Endothelial cell of umbilical vein (primary cell): ENCODE data around the gene PPP1R12A. TPM values are rescaled to one million over a fixed set of nuclear protein-coding genes. Genes with fewer than 3 reads are reported as not detected.

Source experiments
- BruUV-seq: library from RNA; stranded (reverse); fragments of 400-500 nt; replicated peaks from 2 replicates; lab custom pipeline; 2021; lab: Mats Ljungman, UMichigan
- CTCF ChIA-PET: fragments of 300-600, 350-600 bp; sonication (Branson Sonifier 250); formaldehyde crosslinking; loops from one replicate; lab custom pipeline; 2021; ENCODE audit warnings: antibody characterized with exemption, inconsistent platforms; lab: Charles Lee
- POLR2A ChIA-PET: fragments of 300-600, 350-600 bp; sonication (Branson Sonifier 250); formaldehyde crosslinking; loops from one replicate; lab custom pipeline; 2021; ENCODE audit warnings: antibody characterized with exemption, inconsistent platforms; lab: Charles Lee
- DNase-seq: peaks from one replicate; pipeline ENCODE4 v3.0.0-alpha.2; 2011; ENCODE audit warnings: low read depth, low spot score
- FAIRE-seq: peaks from 2 replicates; lab custom pipeline; 2011; peaks lifted over from hg19 to GRCh38; lab: Jason Lieb, UNC
- H2AFZ ChIP-seq: 2 replicates; pipeline ENCODE4 v1.6.0; 2012; ENCODE audit warnings: low read depth, low read length, control low read depth, inconsistent platforms
- H3K27ac ChIP-seq: 2 replicates; pipeline ENCODE4 v1.5.1; 2011; ENCODE audit warnings: low read depth, mild to moderate bottlenecking, control low read depth, low read length, moderate library complexity; ENCODE audit not compliant: insufficient read depth
- H3K27me3 ChIP-seq, 2 experiments: 2 replicates each; pipeline versions ENCODE4 v1.6.0 to v1.6.1; 2011; ENCODE audit warnings: low read length in 2 of 2, mixed read lengths in 1 of 2; ENCODE audit not compliant: control insufficient read depth in 2 of 2, insufficient read depth in 2 of 2
- H3K36me3 ChIP-seq, 2 experiments: 2 replicates in 1 of 2; 3 replicates in 1 of 2; pipeline ENCODE4 v1.5.1; 2011; ENCODE audit warnings: low read length in 2 of 2, mild to moderate bottlenecking in 1 of 2, moderate library complexity in 1 of 2; ENCODE audit not compliant: control insufficient read depth in 2 of 2, insufficient read depth in 2 of 2; ENCODE audit errors: extremely low read depth in 1 of 2
- H3K4me1 ChIP-seq: 3 replicates; pipeline ENCODE4 v1.5.1; 2011; ENCODE audit warnings: mild to moderate bottlenecking, low read length; ENCODE audit not compliant: control insufficient read depth, insufficient read depth; ENCODE audit errors: extremely low read depth
- H3K4me2 ChIP-seq: 2 replicates; pipeline ENCODE4 v1.6.1; 2011; ENCODE audit warnings: low read length, control low read depth, mixed read lengths; ENCODE audit not compliant: insufficient read depth
- H3K4me3 ChIP-seq, 3 experiments: fragments of 200-600 bp in 1 of 3; sonication (generic), shearing (Covaris generic) in 1 of 3; replicated peaks in 1 of 3; 2 replicates each; pipeline ENCODE4 v1.5.1; 2011 to 2016; ENCODE audit warnings: control low read depth in 3 of 3, low read length in 3 of 3, mild to moderate bottlenecking in 2 of 3, inconsistent platforms in 1 of 3, low read depth in 1 of 3, moderate library complexity in 1 of 3; ENCODE audit not compliant: insufficient read depth in 1 of 3
- H3K79me2 ChIP-seq: 2 replicates; pipeline ENCODE4 v1.6.0; 2012; ENCODE audit warnings: low read length, inconsistent platforms; ENCODE audit not compliant: control insufficient read depth, insufficient read depth
- H3K9ac ChIP-seq: replicated peaks from 2 replicates; pipeline ENCODE3; 2011; ENCODE audit warnings: low read length, control low read depth; ENCODE audit not compliant: insufficient read depth; ENCODE audit errors: extremely low read depth
- H3K9me1 ChIP-seq: replicated peaks from 3 replicates; pipeline ENCODE4 v1.6.0; 2011; ENCODE audit warnings: mild to moderate bottlenecking, low read length; ENCODE audit not compliant: control insufficient read depth, insufficient read depth; ENCODE audit errors: extremely low read depth
- H3K9me3 ChIP-seq: replicated peaks from 2 replicates; pipeline ENCODE4 v1.5.1; 2012; ENCODE audit warnings: low read length, inconsistent platforms; ENCODE audit not compliant: control insufficient read depth, insufficient read depth
- H4K20me1 ChIP-seq: replicated peaks from 2 replicates; pipeline ENCODE3; 2011; ENCODE audit warnings: mild to moderate bottlenecking, low read length; ENCODE audit not compliant: control insufficient read depth, insufficient read depth; ENCODE audit errors: extremely low read depth
- FOS ChIP-seq: IDR thresholded peaks from 2 replicates; pipeline ENCODE4 v1.6.1; 2011; ENCODE audit warnings: mild to moderate bottlenecking, low read length, moderate library complexity, borderline replicate concordance; ENCODE audit not compliant: insufficient read depth
- GATA2 ChIP-seq: IDR thresholded peaks from 2 replicates; pipeline ENCODE4 v1.7.0; 2011; ENCODE audit warnings: low read depth, mild to moderate bottlenecking, moderate library complexity, mixed read lengths, low read length; ENCODE audit not compliant: insufficient read length, insufficient read depth
- JUN ChIP-seq: IDR thresholded peaks from 2 replicates; pipeline ENCODE4 v1.6.1; 2011; ENCODE audit warnings: borderline replicate concordance, low read depth; ENCODE audit not compliant: insufficient read length, insufficient read depth
- POLR2A ChIP-seq: IDR thresholded peaks from 2 replicates; pipeline ENCODE4 v1.6.1; 2012; ENCODE audit warnings: low read depth, mild to moderate bottlenecking, control low read depth, low read length
- dilution Hi-C: fragments of 300-500 bp; cut with MboI; formaldehyde crosslinking; loops from one replicate; pipeline ENCODE4 v1.15.0; 2019; ENCODE audit warnings: low sequenced_read_pairs; ENCODE audit not compliant: extremely low pct_ligation_motif_present
- intact Hi-C: fragments of 100-400 bp; cut with micrococcal nuclease; formaldehyde crosslinking; loops from one replicate; pipeline ENCODE4 v1.10.0; 2022
- polyA plus RNA-seq, 4 experiments: library from polyadenylated mRNA; depleted of rRNA in 3 of 4; stranded (reverse) in 3 of 4; unstranded in 1 of 4; fragments of >200 nt; gene quantifications; 2 replicates each; pipeline versions ENCODE4 v1.2.1 to v1.2.3, GENCODE V29; 2011 to 2012; ENCODE audit warnings: missing spikeins in 1 of 4
- total RNA-seq: library from RNA; stranded (reverse); gene quantifications from 2 replicates; pipeline ENCODE4 v1.2.3, GENCODE V29; 2021

The PPP1R12A gene
- total and polyA plus RNA-seq, 2 donors (not counting 3 experiments of a cell fraction or from before 2014, with no cell fraction given) = 12.9 to 83.9 TPM

DNA sequence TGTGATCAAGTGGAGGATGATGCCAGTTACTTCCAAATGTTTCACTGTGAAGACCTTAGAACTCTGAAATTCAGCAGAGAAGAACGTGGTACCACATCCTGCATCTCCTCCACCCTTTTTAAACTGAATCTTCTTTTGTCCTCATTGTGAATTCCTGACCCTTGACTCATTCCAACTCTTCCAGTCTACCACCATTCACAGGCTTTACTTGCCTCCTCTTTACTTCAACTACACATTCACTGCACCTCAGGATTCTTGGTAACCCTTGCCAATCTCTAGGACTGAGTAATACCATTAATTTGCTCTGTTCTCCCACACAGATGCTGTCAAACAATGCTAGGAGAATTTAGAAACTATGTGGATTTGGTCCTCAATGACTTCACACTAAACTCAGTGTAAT is 37.3 kb downstream of the PPP1R12A start:
- dilution Hi-C loops = no loop called here
- H3K4me1 ChIP-seq = no peaks in the 10 kb centered on the region
- DNase-seq = no peak

DNA sequence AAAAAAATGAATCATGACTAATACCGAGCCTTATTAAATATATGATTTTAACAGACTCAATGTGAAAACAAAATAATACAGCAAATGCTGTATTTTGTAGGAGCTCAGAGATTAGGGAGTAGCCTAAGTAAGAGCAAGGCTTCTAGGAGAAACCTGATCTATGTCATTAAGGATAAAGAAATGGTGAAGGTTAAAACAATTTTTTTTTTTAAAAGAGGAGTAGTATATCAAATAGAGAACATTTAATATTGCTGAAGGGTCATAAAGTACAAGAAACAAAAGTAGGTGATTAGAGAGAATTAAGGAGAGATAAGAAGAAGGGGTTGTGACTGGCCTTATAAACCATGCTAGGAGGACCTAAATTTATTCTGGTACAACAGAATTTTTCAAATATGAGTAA is 39.1 kb downstream of the PPP1R12A start:
- no peak overlapping the region for H3K27ac ChIP-seq
- dilution Hi-C loops = no loop called here
- intact Hi-C loops = no loop called here
- no peaks in the 10 kb centered on the region for H3K4me1 ChIP-seq
- BruUV-seq = no TSS peak
- H3K27me3 ChIP-seq = no peaks in the 10 kb centered on the region
- ChIA-PET CTCF (interaction anchor here (1.1 to 2.1 kb wide), 3 partner anchors 8 to 10 kb away, joined by 3 to 13 read pairs (median 6); no protein-coding TSS in a partner anchor), POLR2A (no interaction called here)
- peaks cover 84% of the 10 kb centered on the region for H3K79me2 ChIP-seq
- TF ChIP-seq GATA2 = no peak
- H3K4me2 ChIP-seq = no peak overlapping the region
- H3K9me1 ChIP-seq = no peaks in the 10 kb centered on the region
- no peak overlapping the region for H2AFZ ChIP-seq
- no peak for DNase-seq
- no peak overlapping the region for H3K4me3 ChIP-seq
- H3K9me3 ChIP-seq = no peaks in the 10 kb centered on the region
- H4K20me1 ChIP-seq = no peaks in the 10 kb centered on the region
- H3K9ac ChIP-seq = no peak overlapping the region
- no peaks in the 10 kb centered on the region for H3K36me3 ChIP-seq
- no peak for FAIRE-seq

More for the DNA sequence above, 37.3 kb downstream of the PPP1R12A start:
- Histone ChIP-seq H3K9me1 (no peaks in the 10 kb centered on the region), H3K9me3 (no peaks in the 10 kb centered on the region), H3K79me2 (peaks cover 88% of the 10 kb centered on the region), H3K27me3 (no peaks in the 10 kb centered on the region), H3K4me2 (no peak overlapping the region), H3K9ac (no peak overlapping the region), H3K27ac (no peak overlapping the region), H4K20me1 (no peaks in the 10 kb centered on the region), H2AFZ (no peak overlapping the region), H3K36me3 (no peaks in the 10 kb centered on the region), H3K4me3 (no peak overlapping the region)
- peak; percentile 15 for FAIRE-seq
- intact Hi-C loops = no loop called here
- ChIA-PET POLR2A (no interaction called here), CTCF (interaction anchor here (1.0 kb wide), 1 partner anchor 11 kb away, joined by 3 read pairs; no protein-coding TSS in a partner anchor)
- TF ChIP-seq JUN (no peak), FOS (peak; percentile 46), POLR2A (peak; percentile 12)
- no TSS peak for BruUV-seq
